DOHH2 (cell line): ENCODE results near the gene DHX16.

Source experiments
- H3F3A ChIP-seq: fragments of 200-600 bp; sonication (generic), shearing (Covaris generic); 2 replicates; pipeline ENCODE4 v1.6.0; 2016; ENCODE audit warnings: antibody characterized with exemption, mild to moderate bottlenecking; ENCODE audit not compliant: control insufficient read depth, insufficient read depth
- H3K27ac ChIP-seq: fragments of 200-600 bp; sonication (generic); 2 replicates; pipeline ENCODE4 v1.5.1; 2014; ENCODE audit warnings: low read depth, mild to moderate bottlenecking, low read length, moderate library complexity
- H3K27me3 ChIP-seq: fragments of 200-600 bp; sonication (generic); 2 replicates; pipeline ENCODE4 v1.6.1; 2014; ENCODE audit warnings: mild to moderate bottlenecking, low read length, mixed read lengths; ENCODE audit not compliant: control insufficient read depth
- H3K36me3 ChIP-seq: fragments of 200-600 bp; sonication (generic); 2 replicates; pipeline ENCODE4 v1.6.1; 2014; ENCODE audit warnings: mild to moderate bottlenecking, low read length, moderate library complexity, mixed read lengths; ENCODE audit not compliant: control insufficient read depth
- H3K4me1 ChIP-seq: fragments of 200-600 bp; sonication (generic); 2 replicates; pipeline ENCODE4 v1.6.1; 2014; ENCODE audit warnings: mild to moderate bottlenecking, low read length, mixed read lengths; ENCODE audit not compliant: control insufficient read depth
- H3K4me2 ChIP-seq: fragments of 200-600 bp; sonication (generic); 2 replicates; pipeline ENCODE4 v1.6.0; 2014; ENCODE audit warnings: mild to moderate bottlenecking, low read length, moderate library complexity
- H3K4me3 ChIP-seq: fragments of 200-600 bp; sonication (generic); 2 replicates; pipeline ENCODE4 v1.5.1; 2014; ENCODE audit warnings: mild to moderate bottlenecking, low read length, mixed read lengths
- H3K79me2 ChIP-seq: fragments of 200-600 bp; sonication (generic); 2 replicates; pipeline ENCODE4 v1.6.1; 2014; ENCODE audit warnings: mild to moderate bottlenecking, low read length, mixed read lengths; ENCODE audit not compliant: control insufficient read depth
- H3K9me2 ChIP-seq: fragments of 200-600 bp; sonication (generic); replicated peaks from 2 replicates; pipeline ENCODE4 v1.6.1; 2014; ENCODE audit warnings: mild to moderate bottlenecking, low read length, mixed read lengths; ENCODE audit not compliant: control insufficient read depth
- H3K9me3 ChIP-seq: fragments of 200-600 bp; sonication (generic); 2 replicates; pipeline ENCODE4 v1.6.1; 2014; ENCODE audit warnings: antibody characterized with exemption, low read length, mixed read lengths; ENCODE audit not compliant: control insufficient read depth, insufficient read depth
- H4K20me1 ChIP-seq: fragments of 200-600 bp; sonication (generic); 2 replicates; pipeline ENCODE4 v1.6.0; 2014; ENCODE audit warnings: low read depth, mild to moderate bottlenecking, antibody characterized with exemption, low read length, moderate library complexity; ENCODE audit not compliant: control insufficient read depth, insufficient read depth
- CTCF ChIP-seq: fragments of 200-600 bp; sonication (generic); IDR thresholded peaks from one replicate; pipeline ENCODE4 v1.5.1; 2014; ENCODE audit warnings: antibody characterized with exemption, mild to moderate bottlenecking, low read depth, low read length; ENCODE audit not compliant: poor library complexity, severe bottlenecking
- EZH2phosphoT487 ChIP-seq: fragments of 200-600 bp; sonication (generic); IDR thresholded peaks from 2 replicates; pipeline ENCODE4 v1.6.1; 2017; ENCODE audit warnings: borderline replicate concordance, mild to moderate bottlenecking, antibody characterized with exemption, low read length, moderate library complexity, mixed read lengths

Gene DHX16

GRCh38 chr6:30614843-30615218 lies 58.0 kb downstream of the DHX16 start:
- Histone ChIP-seq H3K9me3 (no peaks in the 10 kb centered on the region), H4K20me1 (peaks cover 26% of the 10 kb centered on the region), H3K4me2 (peak overlapping the region; percentile 96), H3K36me3 (peaks cover 84% of the 10 kb centered on the region), H3K27ac (peak overlapping the region; percentile 89), H3F3A (peaks cover 36% of the 10 kb centered on the region), H3K79me2 (peaks cover 91% of the 10 kb centered on the region), H3K27me3 (no peaks in the 10 kb centered on the region), H3K4me3 (peak overlapping the region; percentile 83), H3K4me1 (peaks cover 41% of the 10 kb centered on the region), H3K9me2 (no peaks in the 10 kb centered on the region)
- TF ChIP-seq EZH2phosphoT487 (no peak), CTCF (no peak)

GRCh38 chr6:30614044-30614842 lies 58.6 kb downstream of the DHX16 start:
- H3K4me1 ChIP-seq = peaks cover 37% of the 10 kb centered on the region
- H3K36me3 ChIP-seq = peaks cover 84% of the 10 kb centered on the region
- H3K9me2 ChIP-seq = no peaks in the 10 kb centered on the region
- peaks cover 91% of the 10 kb centered on the region for H3K79me2 ChIP-seq
- H3K27ac ChIP-seq = peak overlapping the region; percentile 89
- peak overlapping the region; percentile 96 for H3K4me2 ChIP-seq
- H3F3A ChIP-seq = peaks cover 36% of the 10 kb centered on the region
- peaks cover 26% of the 10 kb centered on the region for H4K20me1 ChIP-seq
- H3K27me3 ChIP-seq = no peaks in the 10 kb centered on the region
- TF ChIP-seq EZH2phosphoT487 (no peak), CTCF (no peak)
- peak overlapping the region; percentile 83 for H3K4me3 ChIP-seq
- H3K9me3 ChIP-seq = no peaks in the 10 kb centered on the region

- Histone ChIP-seq H3F3A (peaks cover 36% of the 10 kb centered on the region), H3K9me3 (no peaks in the 10 kb centered on the region), H3K36me3 (peaks cover 84% of the 10 kb centered on the region), H3K4me2 (peak overlapping the region; percentile 96), H3K79me2 (peaks cover 83% of the 10 kb centered on the region), H3K9me2 (no peaks in the 10 kb centered on the region), H3K4me1 (peaks cover 29% of the 10 kb centered on the region), H3K27me3 (no peaks in the 10 kb centered on the region), H3K4me3 (peak overlapping the region; percentile 83), H3K27ac (peak overlapping the region; percentile 19; the same call in 1 of the 2 replicates), H4K20me1 (peaks cover 26% of the 10 kb centered on the region)
- TF ChIP-seq EZH2phosphoT487 (no peak), CTCF (no peak)
Observed at GRCh38 chr6:30613251-30614043, 59.4 kb downstream of the DHX16 start.
